ENCODE results near the gene KHDRBS2.

DNA sequence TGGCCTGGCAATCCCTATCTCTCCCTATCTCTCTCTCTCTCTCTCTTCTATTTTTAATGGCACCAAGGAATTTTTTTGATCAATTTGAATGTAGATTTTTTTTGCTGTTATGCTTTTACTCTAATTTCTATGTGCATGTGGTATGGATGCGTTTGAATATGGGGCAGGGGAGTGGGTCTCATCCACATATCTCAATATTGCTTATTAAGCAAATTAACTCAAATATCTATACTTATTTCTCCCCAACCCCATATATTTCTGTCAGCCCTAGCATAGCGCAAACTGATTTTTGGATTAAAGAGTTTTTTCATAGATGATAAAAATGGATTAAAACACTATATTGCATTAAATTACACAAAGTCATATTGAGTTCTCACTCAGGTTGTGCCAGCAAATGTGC is 210.2 kb downstream of the KHDRBS2 start:
- TF ChIP-seq, protein P1, sequence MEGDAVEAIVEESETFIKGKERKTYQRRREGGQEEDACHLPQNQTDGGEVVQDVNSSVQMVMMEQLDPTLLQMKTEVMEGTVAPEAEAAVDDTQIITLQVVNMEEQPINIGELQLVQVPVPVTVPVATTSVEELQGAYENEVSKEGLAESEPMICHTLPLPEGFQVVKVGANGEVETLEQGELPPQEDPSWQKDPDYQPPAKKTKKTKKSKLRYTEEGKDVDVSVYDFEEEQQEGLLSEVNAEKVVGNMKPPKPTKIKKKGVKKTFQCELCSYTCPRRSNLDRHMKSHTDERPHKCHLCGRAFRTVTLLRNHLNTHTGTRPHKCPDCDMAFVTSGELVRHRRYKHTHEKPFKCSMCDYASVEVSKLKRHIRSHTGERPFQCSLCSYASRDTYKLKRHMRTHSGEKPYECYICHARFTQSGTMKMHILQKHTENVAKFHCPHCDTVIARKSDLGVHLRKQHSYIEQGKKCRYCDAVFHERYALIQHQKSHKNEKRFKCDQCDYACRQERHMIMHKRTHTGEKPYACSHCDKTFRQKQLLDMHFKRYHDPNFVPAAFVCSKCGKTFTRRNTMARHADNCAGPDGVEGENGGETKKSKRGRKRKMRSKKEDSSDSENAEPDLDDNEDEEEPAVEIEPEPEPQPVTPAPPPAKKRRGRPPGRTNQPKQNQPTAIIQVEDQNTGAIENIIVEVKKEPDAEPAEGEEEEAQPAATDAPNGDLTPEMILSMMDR (conservative IDR thresholded peaks at IDR 0.05): no peak
- TF ChIP-seq EZH2 (IDR thresholded peaks at IDR 0.05; ENCODE audit: low read depth): no peak

Measured in PC-9 (cell line).